H9 (cell line): ENCODE results near the gene HOXC6. TPM values are rescaled to one million over a fixed set of nuclear protein-coding genes. Genes with fewer than 3 reads are reported as not detected.

Experiments used
- DNase-seq: peaks from one replicate; pipeline ENCODE4 v3.0.0-alpha.2; 2017
- H2AFZ ChIP-seq: one replicate; pipeline ENCODE4 v1.6.1; 2013; ENCODE audit warnings: mild to moderate bottlenecking, low read length, control low read depth, moderate library complexity
- H2AK5ac ChIP-seq: 2 replicates; pipeline ENCODE4 v1.6.1; 2013; ENCODE audit warnings: low read length, control low read depth, mixed read lengths; ENCODE audit not compliant: insufficient read length
- H2BK120ac ChIP-seq: one replicate; pipeline ENCODE4 v1.6.1; 2013; ENCODE audit warnings: low read depth, mild to moderate bottlenecking, low read length, control low read depth, inconsistent platforms; ENCODE audit not compliant: poor library complexity, severe bottlenecking
- H2BK12ac ChIP-seq: 2 replicates; pipeline ENCODE4 v1.6.1; 2013; ENCODE audit warnings: low read length, control low read depth, mixed read lengths, low read depth; ENCODE audit not compliant: insufficient read length
- H2BK15ac ChIP-seq: 2 replicates; pipeline ENCODE4 v1.6.1; 2013; ENCODE audit warnings: low read depth, low read length, control low read depth
- H2BK20ac ChIP-seq: one replicate; pipeline ENCODE4 v1.6.1; 2013; ENCODE audit warnings: low read depth, mild to moderate bottlenecking, low read length, control low read depth, inconsistent platforms; ENCODE audit not compliant: poor library complexity, severe bottlenecking
- H2BK5ac ChIP-seq: 2 replicates; pipeline ENCODE4 v1.6.1; 2013; ENCODE audit warnings: low read length, control low read depth, mixed read lengths; ENCODE audit not compliant: insufficient read length
- H3K14ac ChIP-seq: 2 replicates; pipeline ENCODE4 v1.6.1; 2013; ENCODE audit warnings: low read length, control low read depth; ENCODE audit not compliant: insufficient read depth
- H3K18ac ChIP-seq: 2 replicates; pipeline ENCODE4 v1.6.1; 2013; ENCODE audit warnings: low read depth, mild to moderate bottlenecking, mixed read lengths, low read length, control low read depth; ENCODE audit not compliant: insufficient read length
- H3K23ac ChIP-seq: 2 replicates; pipeline ENCODE4 v1.6.1; 2013; ENCODE audit warnings: low read length, control low read depth, mixed read lengths, low read depth; ENCODE audit not compliant: insufficient read length
- H3K23me2 ChIP-seq: 2 replicates; pipeline ENCODE4 v1.6.1; 2013; ENCODE audit warnings: low read depth, mild to moderate bottlenecking, mixed read lengths, low read length, control low read depth; ENCODE audit not compliant: insufficient read length, poor library complexity, severe bottlenecking
- H3K27ac ChIP-seq: 2 replicates; pipeline ENCODE4 v1.5.1; 2013; ENCODE audit warnings: low read length, control low read depth, mixed read lengths, low read depth; ENCODE audit not compliant: insufficient read length
- H3K27me3 ChIP-seq: 2 replicates; pipeline ENCODE4 v1.6.1; 2013; ENCODE audit warnings: low read length, control low read depth, inconsistent platforms; ENCODE audit not compliant: insufficient read depth
- H3K4ac ChIP-seq: 2 replicates; pipeline ENCODE4 v1.6.1; 2013; ENCODE audit warnings: low read depth, mild to moderate bottlenecking, control low read depth, inconsistent platforms, low read length, moderate library complexity
- H3K4me1 ChIP-seq: 2 replicates; pipeline ENCODE4 v1.6.1; 2013; ENCODE audit warnings: low read length, control low read depth, inconsistent platforms; ENCODE audit not compliant: insufficient read depth
- H3K4me2 ChIP-seq: 2 replicates; pipeline ENCODE4 v1.6.1; 2013; ENCODE audit warnings: low read length, control low read depth, mixed read lengths; ENCODE audit not compliant: insufficient read length, insufficient read depth
- H3K56ac ChIP-seq: 2 replicates; pipeline ENCODE4 v1.6.1; 2013; ENCODE audit warnings: low read depth, mild to moderate bottlenecking, mixed read lengths, low read length, control low read depth; ENCODE audit not compliant: insufficient read length
- H3K79me1 ChIP-seq: 2 replicates; pipeline ENCODE4 v1.6.1; 2013; ENCODE audit warnings: low read depth, mild to moderate bottlenecking, moderate library complexity, low read length, control low read depth, inconsistent platforms; ENCODE audit not compliant: insufficient read depth, poor library complexity, severe bottlenecking
- H3K79me2 ChIP-seq: 2 replicates; pipeline ENCODE4 v1.6.1; 2013; ENCODE audit warnings: low read length, control low read depth, inconsistent platforms; ENCODE audit not compliant: insufficient read depth
- H3K9ac ChIP-seq: 2 replicates; pipeline ENCODE4 v1.6.1; 2013; ENCODE audit warnings: low read length, control low read depth, mixed read lengths; ENCODE audit not compliant: insufficient read length; ENCODE audit errors: extremely low read depth
- H3K9me3 ChIP-seq: one replicate; pipeline ENCODE4 v1.6.1; 2013; ENCODE audit warnings: low read depth, low read length, inconsistent platforms; ENCODE audit not compliant: control insufficient read depth
- H3T11ph ChIP-seq: one replicate; pipeline ENCODE4 v1.6.1; 2013; ENCODE audit warnings: mild to moderate bottlenecking, low read length, control low read depth, inconsistent platforms
- H4K20me1 ChIP-seq: one replicate; pipeline ENCODE4 v1.6.1; 2013; ENCODE audit not compliant: control insufficient read depth, insufficient read length, insufficient read depth
- H4K5ac ChIP-seq: 2 replicates; pipeline ENCODE4 v1.6.1; 2013; ENCODE audit warnings: low read depth, mild to moderate bottlenecking, mixed read lengths, low read length, control low read depth; ENCODE audit not compliant: insufficient read length
- H4K8ac ChIP-seq: replicated peaks from 2 replicates; pipeline ENCODE4 v1.6.1; 2013; ENCODE audit warnings: low read length, control low read depth, mixed read lengths, low read depth; ENCODE audit not compliant: insufficient read length
- H4K91ac ChIP-seq: 2 replicates; pipeline ENCODE4 v1.6.1; 2013; ENCODE audit warnings: low read depth, mild to moderate bottlenecking, moderate library complexity, mixed read lengths, low read length, control low read depth; ENCODE audit not compliant: insufficient read length
- H3K27ac Mint-ChIP-seq, 3 experiments: 2 replicates in 2 of 3; 3 replicates in 1 of 3; pipeline ENCODE4 v1.8.0; 2020 to 2021; ENCODE audit warnings: mixed read lengths in 3 of 3, mild to moderate bottlenecking in 1 of 3, moderate library complexity in 1 of 3
- H3K27me3 Mint-ChIP-seq: 2 replicates; pipeline ENCODE4 v1.8.0; 2021; ENCODE audit warnings: low read depth, mild to moderate bottlenecking, moderate library complexity, mixed read lengths
- H3K36me3 Mint-ChIP-seq, 3 experiments: 2 replicates in 2 of 3; 3 replicates in 1 of 3; pipeline ENCODE4 v1.8.0; 2020 to 2021; ENCODE audit warnings: low read depth in 3 of 3, mixed read lengths in 3 of 3; ENCODE audit not compliant: insufficient read depth in 1 of 3
- H3K4me1 Mint-ChIP-seq, 2 experiments: 2 replicates each; pipeline ENCODE4 v1.8.0; 2020; ENCODE audit warnings: mixed read lengths in 2 of 2
- H3K4me3 Mint-ChIP-seq, 2 experiments: 2 replicates in 1 of 2; 3 replicates in 1 of 2; pipeline ENCODE4 v1.8.0; 2020 to 2021; ENCODE audit warnings: mild to moderate bottlenecking in 2 of 2, mixed read lengths in 2 of 2, moderate library complexity in 1 of 2
- H3K9me3 Mint-ChIP-seq, 2 experiments: 2 replicates in 1 of 2; 3 replicates in 1 of 2; pipeline ENCODE4 v1.8.0; 2020; ENCODE audit warnings: mild to moderate bottlenecking in 2 of 2, mixed read lengths in 2 of 2, moderate library complexity in 1 of 2
- WGBS: extraction: QIAGEN DNeasy Blood & Tissue Kit; methylation state at CpG from one replicate; pipeline ENCODE4 v1.1.7; 2013; ENCODE audit warnings: missing lambda C conversion rate, low lambda C conversion rate, mixed read lengths; ENCODE audit not compliant: insufficient read length; ENCODE audit errors: extremely low coverage; 5-methylcytosine and 5-hydroxymethylcytosine counted together
- total RNA-seq: library from RNA; stranded (reverse); gene quantifications from 2 replicates; pipeline ENCODE4 v1.2.1, GENCODE V29; 2021
- TF ChIP-seq, protein P1 (sequence below): fragments of 200-600 bp; sonication (generic); conservative IDR thresholded peaks from 3 replicates; pipeline ENCODE4 v1.8.0; 2021; ENCODE audit warnings: antibody characterized with exemption, mild to moderate bottlenecking

Gene HOXC6
- total RNA-seq, 1 experiment from 2014 or later = not detected

DNA sequence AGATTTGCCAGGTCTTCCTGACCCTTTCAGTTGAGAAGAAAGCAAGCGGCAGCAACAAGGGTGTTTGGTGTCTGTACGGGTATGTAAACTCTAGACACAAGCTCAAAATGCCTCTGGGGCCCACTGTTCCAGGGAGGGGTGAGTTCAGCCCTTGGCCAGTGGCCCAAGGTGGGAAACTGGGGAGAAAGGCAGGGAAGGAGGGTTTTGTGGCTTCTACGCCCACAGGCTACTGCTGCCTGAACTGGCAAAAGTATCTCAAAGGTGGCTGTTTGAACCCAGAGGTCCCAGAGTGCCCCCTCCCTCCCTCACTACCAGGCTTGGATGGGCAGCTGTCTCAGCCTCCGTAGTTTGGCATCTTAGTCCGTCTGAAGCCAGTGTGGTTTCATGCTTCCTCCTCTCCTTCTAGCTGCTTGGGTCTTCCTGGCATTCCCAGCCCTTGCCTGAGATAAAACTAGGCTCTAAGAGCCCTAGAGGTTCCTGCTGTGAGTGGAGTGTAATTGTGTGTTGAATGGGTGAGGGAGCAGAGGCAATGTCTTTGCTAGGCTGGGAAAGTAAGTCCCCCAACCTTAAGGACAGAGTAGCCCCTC, 10.1 kb downstream of the HOXC6 start:
- no peak overlapping the region for H3K4ac ChIP-seq
- no peaks in the 10 kb centered on the region for H4K20me1 ChIP-seq
- no peak overlapping the region for H3K9ac ChIP-seq
- Mint-ChIP-seq H3K9me3 (peaks cover 7 to 8% of the 10 kb centered on the region in 2 experiments; a peak in 3 of 5 replicates), H3K27me3 (peaks cover 99% of the 10 kb centered on the region), H3K27ac (no peak overlapping the region), H3K4me1 (peaks cover 3 to 12% of the 10 kb centered on the region in 2 experiments; a peak in 3 of 4 replicates), H3K4me3 (no peak overlapping the region), H3K36me3 (peaks cover 0 to 6% (median 0%) of the 10 kb centered on the region in 3 experiments; a peak in 2 of 7 replicates)
- WGBS = no CpG with 5 or more reads among the region's 5 CpGs
- H3K4me1 ChIP-seq = no peaks in the 10 kb centered on the region
- H3K27me3 ChIP-seq = peaks cover 100% of the 10 kb centered on the region
- no peak overlapping the region for H2BK12ac ChIP-seq
- no peak overlapping the region for H4K8ac ChIP-seq
- no peak overlapping the region for H2AK5ac ChIP-seq
- TF ChIP-seq, protein P1, sequence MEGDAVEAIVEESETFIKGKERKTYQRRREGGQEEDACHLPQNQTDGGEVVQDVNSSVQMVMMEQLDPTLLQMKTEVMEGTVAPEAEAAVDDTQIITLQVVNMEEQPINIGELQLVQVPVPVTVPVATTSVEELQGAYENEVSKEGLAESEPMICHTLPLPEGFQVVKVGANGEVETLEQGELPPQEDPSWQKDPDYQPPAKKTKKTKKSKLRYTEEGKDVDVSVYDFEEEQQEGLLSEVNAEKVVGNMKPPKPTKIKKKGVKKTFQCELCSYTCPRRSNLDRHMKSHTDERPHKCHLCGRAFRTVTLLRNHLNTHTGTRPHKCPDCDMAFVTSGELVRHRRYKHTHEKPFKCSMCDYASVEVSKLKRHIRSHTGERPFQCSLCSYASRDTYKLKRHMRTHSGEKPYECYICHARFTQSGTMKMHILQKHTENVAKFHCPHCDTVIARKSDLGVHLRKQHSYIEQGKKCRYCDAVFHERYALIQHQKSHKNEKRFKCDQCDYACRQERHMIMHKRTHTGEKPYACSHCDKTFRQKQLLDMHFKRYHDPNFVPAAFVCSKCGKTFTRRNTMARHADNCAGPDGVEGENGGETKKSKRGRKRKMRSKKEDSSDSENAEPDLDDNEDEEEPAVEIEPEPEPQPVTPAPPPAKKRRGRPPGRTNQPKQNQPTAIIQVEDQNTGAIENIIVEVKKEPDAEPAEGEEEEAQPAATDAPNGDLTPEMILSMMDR = no peak
- H3K9me3 ChIP-seq = no peaks in the 10 kb centered on the region
- no peaks in the 10 kb centered on the region for H3K79me2 ChIP-seq
- H3K23ac ChIP-seq = no peak overlapping the region
- no peak overlapping the region for H3K56ac ChIP-seq
- H3K14ac ChIP-seq = no peak overlapping the region
- no peak overlapping the region for H4K91ac ChIP-seq
- H3K79me1 ChIP-seq = no peaks in the 10 kb centered on the region
- H3K4me2 ChIP-seq = no peak overlapping the region
- no peak overlapping the region for H2BK15ac ChIP-seq
- no peak overlapping the region for H3T11ph ChIP-seq
- no peak overlapping the region for H2AFZ ChIP-seq
- H2BK20ac ChIP-seq = no peak overlapping the region
- no peak overlapping the region for H3K18ac ChIP-seq
- no peak overlapping the region for H4K5ac ChIP-seq
- H2BK5ac ChIP-seq = no peak overlapping the region
- no peak for DNase-seq
- H2BK120ac ChIP-seq = no peak overlapping the region
- H3K23me2 ChIP-seq = no peaks in the 10 kb centered on the region
- no peak overlapping the region for H3K27ac ChIP-seq
